Activated CD4-positive, alpha-beta T cell treated with anti-CD3 and anti-CD28 coated beads, Interleukin-2, Interleukin-4, amounts not matched to agents 100 ng/mL and 50 ng/mL, durations not matched to agents 16 hours and 8 hours (primary cell): ENCODE measurements around the gene MED27.

ENCODE experiments used
- DNase-seq: peaks from one replicate; pipeline ENCODE4 v3.0.0-alpha.2; 2020; ENCODE audit warnings: low spot score

The MED27 gene

DNA sequence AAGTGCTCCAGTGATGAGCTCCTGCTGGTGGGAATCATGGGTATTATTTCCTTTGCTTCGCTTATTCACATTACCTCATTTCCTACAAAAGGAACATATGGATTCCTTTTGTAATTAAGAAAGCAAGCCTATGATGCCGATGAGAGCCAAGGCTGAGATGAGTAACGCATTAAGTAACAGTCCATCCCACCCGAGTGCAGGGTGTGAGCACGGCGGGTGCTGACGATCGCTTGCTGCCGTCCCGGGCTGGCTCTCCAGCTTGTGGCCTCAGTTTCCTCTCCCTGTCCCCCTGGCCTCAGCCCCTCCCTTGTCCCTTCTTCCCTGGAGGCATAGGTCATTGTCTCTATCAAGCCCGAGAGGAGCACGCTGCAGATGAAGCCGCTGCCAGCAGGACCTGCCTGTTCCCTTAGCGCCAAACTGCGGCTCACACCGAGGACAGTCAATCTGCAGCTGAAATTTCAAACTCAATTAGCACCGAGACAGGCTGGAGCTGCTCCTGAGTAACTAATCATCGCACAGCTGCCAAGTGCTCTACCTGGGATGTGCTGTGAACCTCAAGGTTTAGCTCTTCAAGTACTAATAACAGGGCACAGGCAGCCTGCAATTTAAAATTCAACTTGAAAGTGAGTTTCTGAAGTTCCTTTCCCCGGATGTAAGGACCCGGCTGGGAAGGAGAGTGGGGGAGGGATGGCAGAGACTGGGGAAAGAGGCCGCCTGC lies 224.6 kb downstream of the MED27 start:
- no peak for DNase-seq

DNA sequence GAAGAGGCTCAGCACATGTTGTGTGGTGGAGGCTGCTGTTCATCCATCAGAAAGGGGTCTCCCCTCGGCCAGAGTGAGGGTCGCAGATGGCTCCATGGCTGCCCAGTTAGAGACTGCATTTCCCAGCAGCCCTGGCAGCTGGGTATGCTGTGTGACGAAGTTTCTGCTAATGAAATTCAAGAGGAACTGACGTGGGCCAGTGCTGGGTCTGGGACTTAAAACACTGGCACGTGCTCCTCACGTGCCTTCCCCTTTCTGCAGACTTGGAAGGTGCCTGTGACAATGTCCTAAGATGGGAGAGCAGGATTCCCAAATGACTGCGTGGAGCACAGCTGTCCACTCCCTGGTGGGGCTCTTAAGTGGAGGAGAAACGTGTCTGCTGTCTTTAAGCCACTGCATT lies 225.3 kb downstream of the MED27 start:
- DNase-seq, result no peak

DNA sequence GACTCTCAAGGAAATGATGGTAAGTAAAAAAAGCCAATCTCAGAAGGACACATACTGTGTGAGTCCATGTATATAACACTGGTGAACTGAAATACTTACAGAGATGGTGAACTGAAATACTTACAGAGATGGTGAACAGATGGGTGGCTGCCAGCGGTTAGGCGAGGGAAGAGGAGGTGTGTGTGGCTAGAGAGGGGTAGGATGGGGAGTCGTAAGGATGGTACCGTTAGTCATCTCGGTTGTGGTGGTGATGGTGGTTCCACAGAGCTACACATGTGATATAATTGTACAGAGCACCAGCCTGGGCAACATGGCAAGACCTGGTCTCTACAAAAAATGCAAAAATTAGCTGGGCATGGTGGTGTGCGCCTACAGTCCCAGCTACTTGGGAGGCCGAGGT lies 226.2 kb downstream of the MED27 start:
- DNase-seq, result peak; percentile 41

DNA sequence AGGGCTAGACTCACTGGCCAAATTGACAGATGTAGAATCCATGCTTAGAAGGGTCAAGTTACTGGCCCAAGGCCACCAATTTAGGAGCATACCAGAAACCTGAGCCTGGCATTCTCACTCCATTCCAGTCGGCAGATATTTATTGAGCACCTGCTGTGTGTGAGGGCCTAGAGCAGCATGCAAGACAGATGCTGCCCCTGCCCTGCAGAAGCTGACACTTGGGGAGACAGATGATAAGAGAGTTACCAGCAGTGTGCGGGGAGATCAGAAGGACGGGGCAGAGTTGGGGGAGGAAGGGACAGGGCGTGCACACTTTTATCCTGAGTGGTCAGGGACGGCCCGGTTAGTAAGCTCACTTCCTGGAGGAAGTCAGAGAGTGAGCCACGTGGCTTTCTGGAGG lies 228.3 kb downstream of the MED27 start:
- DNase-seq, result no peak

DNA sequence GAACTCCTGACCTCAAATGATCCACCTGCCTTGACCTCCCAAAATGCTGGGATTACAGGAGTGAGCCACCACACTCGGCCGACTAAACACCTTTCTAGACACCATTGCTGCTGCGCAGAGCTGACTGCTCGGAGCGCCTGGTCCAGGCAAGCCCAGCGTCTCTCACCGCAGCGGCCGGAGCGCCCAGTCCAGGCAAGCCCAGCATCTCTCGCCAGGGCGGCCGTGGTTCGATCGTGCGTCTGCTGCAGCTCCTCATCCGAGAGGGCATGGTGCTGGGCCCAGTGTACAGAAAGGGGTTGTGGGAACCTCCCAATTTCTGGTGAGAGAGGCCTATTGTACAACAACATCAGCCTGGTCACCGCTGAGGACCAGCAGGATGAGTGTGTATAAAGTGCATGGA lies 230.3 kb downstream of the MED27 start:
- no peak for DNase-seq

DNA sequence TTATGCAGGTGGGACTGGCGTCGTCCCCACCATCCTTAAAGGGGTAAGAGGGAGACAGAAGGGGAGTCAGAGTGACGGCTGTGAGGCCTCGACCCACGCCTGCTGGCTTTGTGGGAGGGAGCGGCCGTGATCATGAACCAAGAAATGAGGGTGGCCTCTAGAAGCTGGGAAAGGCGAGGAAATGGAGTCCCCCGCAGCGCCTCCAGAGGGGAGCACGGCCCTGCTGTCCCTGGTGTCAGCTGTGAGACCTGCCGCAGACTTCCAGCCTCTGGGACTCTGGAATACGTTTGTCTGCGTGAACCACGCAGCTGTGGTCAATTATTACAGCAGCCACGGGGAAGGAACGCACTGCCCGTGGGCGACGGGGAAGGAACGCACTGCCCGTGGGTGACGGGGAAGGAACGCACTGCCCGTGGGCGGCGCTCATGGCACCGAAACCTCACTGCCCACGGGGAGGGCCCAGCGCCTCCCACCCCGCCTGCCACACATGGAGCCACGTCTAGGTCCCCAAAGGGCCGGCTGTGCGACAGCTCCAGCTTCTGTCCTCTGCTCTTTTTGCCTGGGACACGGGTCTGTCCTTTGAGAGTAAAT lies 231.0 kb downstream of the MED27 start:
- DNase-seq, result no peak

DNA sequence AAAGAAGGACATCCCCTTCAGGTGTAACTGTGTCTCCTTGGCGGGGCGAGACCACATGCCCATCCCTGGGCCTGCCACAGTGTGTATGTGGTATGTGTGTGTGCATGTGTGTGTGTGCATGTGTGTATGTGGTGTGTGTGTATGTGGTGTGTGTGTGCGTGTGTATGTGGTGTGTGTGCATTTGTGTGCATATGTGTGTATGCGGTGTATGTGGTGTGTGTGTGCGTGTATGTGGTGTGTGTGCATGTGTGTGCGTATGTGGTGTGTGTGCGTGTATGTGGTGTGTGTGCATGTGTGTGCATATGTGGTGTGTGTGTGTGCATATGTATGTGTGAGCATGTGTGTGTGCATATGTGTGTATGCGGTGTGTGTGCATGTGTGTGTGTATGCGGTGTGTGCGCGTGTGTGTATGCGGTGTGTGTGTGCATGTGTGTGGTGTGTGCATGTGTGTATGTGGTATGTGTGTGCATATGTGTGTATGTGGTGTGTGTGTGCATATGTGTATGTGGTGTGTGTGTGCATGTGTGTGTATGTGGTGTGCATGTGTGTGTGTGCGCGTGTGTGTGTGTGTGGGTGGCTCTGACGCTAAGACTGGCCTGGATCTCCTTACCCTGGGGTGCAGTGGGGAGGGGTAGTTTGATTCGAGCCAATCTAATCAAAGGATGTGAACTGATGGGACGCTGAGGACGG lies 231.9 kb downstream of the MED27 start:
- no peak for DNase-seq

DNA sequence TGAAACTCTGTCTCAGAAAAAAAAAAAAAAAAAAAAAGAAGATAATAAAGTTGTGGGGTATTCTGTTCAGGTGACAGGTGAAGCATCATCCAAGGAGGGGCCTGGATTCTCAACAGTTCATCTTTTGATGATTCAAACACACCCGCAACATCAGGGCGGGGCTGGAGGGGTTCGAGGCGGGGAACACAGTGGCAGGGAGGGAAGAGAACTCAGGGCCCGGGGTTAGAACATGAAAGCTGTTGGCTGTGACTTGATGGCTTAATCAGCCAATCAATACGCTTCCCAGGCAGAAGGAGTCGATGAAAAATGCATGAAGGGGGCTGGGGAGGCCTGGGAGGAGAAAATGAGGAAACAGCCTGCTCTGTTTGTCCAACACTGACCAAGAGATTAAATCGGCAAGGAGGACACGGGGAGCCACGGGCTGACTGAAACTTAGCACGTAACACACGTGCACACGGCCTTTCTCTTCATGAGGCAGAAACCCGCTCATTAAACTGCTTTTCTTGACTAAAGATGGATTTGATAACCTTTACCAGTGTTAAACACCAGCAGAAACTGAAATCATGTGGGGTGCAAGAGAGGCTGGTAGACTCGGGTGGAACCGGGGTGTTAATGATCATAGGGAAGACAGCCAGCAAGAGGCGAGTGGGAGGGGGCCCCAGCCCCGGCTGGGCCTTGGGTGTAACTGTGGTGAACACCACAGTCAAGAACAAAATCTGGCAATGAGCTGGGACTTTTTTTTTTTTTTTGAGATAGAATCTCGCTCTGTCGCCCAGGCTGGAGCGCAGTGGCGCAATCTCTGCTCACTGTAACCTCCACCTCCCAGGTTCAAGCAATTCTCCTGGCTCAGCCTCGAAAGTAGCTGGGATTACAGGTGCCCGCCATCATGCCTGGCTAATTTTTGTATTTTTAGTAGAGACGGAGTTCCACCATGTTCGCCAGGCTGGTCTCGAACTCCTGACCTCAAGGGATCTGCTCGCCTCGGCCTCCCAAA lies 234.1 kb downstream of the MED27 start:
- DNase-seq, result no peak

DNA sequence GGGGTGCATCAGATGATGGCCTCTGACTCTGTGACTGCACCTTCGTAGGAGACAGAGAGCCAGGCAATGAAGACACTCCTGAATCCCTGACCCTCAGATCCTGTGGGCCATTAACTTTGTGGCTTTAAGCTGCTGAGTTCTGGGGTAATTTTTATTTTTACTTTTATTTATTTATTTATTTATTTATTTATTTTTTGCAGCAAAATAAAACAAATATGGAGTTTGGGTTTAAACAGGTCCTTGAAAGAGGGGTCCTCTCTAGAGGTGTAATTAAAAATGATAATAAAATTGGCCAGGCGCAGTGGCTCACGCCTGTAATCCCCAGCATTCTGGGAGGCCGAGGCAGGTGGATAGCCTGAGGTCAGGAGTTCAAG lies 234.9 kb downstream of the MED27 start:
- no peak for DNase-seq

DNA sequence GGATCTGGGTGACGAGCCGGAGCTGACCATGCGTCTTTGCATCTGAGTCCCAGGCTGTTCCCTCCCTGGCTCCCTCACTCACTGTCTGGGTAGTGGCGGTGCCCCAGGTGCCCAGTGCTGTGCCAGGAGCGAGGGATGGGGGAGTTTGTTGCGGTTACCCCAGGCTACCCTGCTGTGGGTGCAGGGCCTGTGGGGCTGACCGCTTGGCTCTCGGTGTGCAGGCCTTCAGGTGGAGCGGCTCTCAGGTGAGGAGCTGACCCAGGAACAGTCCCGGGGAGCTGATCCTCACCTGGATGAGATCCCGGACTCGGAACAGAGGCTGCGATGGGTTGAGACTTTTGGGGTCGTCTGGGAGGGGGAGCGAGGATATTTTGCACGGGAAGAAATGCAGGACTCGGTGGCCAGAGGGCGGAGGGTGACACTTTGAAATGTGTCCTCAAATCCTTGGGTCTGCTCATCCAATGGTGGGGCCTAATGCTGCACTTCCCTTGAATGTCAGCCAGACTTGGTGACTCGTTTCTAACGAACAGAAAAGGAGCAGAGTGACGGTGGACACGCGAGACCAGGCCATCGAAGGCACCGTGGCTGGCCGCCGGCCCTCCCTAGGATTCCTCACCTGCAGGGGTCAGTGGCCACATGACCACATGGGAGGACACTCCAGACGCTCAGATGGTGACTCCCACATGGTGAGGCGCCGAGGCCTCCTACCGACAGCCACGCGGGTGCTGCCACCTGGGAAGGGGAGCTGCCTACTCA lies 235.5 kb downstream of the MED27 start:
- no peak for DNase-seq

DNA sequence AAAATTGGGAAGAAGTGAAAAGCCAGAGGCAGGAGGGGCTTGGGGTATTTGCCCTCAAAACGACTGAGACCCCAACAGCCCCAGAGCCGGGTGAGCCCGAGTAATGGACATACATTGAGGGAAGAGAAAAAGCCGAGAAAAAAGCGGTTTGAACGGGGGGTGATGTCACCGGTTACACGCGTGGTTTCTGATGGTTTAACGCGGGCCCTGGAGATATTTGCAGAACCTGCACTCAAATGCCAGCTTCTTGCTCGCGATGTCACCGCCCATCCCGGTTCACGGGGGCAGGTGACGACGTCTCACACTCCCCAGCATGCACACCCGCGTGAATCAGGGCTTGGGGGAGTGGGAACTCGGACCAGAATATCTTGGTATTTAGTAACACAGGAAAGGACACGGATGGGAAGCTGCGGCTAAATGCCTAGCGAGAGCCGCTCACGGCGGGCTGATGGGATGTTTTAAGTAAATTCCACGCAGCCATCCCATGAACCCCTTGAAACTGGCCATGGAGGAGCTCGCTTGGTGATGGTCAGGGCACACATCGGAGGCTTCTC lies 237.8 kb downstream of the MED27 start:
- no peak for DNase-seq

DNA sequence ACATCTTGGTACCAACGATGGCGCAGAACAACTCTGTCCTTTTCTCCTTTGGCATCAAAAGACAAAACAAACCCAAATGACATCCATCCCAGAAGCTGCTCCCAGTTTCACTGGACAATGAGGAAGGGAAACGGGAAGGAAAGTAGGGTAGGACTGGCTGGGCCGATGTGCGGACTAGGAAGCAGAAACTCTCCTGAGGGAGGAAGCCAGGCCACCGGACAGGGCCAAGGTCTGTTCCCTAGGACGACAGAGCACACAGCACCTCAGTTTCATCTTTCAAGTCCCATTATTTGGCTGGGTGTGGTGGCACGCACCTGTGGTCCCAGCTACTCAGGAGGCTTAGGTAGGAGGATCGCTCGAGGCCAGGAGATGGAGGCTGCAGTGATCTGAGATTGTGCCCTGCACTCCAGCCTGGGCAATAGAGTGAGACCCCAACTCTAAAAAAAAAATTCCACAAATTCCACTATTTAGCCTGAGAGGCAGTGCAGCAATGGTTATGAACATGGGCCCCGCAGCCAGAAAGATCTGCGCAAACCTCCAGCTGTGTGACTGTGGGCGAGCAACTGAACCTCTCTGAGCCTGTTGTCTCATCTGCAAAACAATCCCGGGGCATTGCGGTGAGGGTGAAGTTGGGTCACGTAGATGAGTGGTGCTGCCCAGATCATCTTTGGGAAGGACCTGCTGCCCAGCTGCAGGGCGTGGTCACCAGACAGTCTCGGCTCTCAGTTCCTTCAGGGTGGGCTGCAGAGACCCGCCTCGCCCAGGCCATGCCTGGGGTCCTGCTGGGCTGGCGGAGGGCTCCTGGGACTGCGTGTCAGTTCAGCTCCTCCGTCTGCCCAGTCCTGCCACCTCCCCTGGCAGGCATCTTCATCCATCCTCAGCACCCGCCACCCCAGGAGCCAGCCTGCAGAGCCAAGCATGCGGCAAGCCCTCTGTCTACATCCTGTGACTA lies 238.6 kb downstream of the MED27 start:
- no peak for DNase-seq

DNA sequence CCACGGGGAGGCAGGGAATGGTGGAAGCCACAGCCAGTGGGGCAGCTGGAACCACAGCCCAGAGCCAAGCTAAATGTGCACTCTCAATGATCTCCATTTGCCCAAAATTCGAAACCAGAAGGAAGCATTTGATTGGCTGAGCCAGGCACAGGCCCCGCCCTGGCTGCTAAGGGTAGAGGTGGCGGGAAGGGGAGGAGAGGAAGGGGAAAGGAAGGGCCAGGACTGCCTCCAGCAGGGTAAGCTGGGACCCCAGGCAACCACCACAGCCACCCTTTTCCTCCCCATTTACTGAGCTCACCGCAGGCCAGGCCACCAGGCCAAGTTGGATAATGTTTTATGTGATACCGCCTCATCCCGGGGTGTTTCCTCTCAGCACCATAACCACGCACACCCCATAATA lies 239.4 kb downstream of the MED27 start:
- peak; percentile 14 for DNase-seq

DNA sequence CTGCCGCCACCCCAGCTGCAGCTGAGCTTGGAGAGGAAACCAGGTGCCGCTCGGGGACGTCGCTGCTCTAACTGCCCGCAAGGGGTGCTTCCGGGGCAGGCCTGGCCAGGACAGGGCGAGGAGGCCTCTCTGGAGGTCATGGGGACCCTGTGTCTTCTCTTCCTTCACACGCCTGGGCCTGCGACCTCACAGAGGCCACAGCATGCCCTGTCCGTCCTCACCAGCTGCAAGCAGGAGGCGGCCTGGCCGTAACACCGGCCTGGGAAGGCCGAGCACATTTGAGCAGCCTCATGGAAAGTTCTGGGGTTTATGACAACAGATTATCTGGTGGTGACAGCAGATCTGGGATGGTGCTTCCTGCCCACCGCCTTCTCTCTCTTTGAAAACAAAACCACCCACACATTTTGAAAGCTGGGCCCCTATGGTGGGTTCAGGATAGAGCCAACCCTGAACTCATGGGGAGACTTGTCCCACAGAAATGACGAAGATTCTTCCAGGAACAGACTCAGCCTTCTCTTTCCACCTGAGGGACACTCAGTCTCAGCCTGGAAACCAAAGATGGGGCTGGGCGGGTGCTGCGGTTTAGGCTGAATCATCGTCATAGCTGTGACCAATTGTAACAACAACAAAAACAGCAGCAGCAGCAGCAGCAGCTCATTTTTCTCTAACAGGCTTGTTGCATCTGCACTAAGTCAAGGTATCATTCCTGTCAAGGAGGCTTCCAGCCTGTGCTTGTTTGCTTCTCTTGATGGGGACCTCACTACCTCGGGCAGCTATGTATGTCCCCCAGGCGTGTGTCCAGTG lies 240.2 kb downstream of the MED27 start:
- peak; percentile 69 for DNase-seq

DNA sequence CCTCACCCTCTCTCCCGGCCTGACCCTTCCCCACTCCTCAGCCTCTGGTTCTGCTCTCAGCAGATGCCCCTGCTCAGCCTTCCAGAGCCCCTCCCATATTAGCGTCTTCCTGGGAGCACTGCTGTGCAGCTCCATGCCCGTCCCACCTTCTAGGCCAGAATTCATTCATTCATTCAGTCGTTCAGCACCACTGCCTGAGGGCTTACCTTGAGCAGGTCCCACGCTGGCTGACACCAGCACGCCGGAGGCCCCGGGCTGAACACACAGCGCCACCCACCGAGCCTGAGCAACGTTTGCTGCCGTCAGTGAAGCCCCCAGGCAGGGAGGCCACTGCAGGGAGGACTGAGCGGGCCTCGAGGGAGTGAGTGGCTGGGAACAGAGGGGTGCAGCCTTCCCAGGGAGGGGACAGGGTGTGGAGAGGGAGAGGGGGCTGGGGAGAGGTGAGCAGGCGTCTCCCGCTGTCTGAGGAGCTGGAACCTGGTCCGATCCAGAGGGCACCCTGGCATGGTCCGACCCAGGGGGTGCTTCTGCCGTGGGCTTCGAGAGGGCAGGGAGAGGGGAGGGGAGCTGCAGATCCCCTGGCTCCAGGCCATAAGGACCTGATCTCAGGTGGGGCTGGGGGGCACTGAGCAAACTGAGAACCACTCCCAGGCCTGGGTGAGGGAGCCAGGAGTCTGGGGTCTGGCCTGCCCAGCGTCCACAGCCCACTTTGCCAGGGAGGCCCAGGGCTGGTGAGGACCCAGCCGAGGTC lies 241.0 kb downstream of the MED27 start:
- no peak for DNase-seq

DNA sequence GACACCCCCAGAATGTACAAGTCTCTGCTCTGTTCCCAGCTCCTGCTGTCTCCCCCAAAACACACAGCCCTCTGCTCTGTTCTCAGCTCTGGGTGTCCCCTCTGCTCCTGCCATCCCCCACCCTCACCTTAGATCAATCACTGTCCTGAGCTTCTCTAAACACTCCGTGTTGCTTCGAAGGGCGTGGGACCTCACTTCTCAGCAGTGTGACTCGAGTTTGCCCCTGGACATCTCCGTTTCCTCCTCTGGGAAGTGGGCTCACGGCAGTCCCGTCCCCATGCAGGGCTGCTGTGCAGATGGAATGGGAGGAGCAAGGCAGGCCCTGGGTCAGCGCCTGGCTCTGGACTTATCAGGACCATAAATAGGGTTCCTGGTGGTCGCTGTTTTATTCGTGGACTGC lies 241.8 kb downstream of the MED27 start:
- no peak for DNase-seq

DNA sequence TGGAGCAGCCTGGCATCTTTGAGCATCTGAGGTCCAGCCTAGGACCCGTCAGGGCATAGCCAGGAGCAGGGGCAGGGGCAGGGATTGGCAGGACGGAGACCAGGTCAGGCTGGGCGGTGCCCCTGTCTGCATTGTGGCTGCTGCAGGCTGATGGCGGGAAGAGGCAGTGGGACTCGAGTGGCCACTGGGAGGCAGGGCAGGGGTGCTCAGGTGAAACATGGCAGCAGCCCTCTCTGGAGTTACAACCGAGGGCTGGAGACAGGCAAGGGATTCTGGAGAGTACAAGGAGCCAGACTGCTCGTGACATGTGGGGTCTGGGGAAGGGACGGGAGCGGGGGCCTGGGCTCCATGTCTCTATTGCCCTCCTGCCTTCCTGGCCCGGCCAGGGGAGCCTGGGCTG lies 242.4 kb downstream of the MED27 start:
- no peak for DNase-seq

DNA sequence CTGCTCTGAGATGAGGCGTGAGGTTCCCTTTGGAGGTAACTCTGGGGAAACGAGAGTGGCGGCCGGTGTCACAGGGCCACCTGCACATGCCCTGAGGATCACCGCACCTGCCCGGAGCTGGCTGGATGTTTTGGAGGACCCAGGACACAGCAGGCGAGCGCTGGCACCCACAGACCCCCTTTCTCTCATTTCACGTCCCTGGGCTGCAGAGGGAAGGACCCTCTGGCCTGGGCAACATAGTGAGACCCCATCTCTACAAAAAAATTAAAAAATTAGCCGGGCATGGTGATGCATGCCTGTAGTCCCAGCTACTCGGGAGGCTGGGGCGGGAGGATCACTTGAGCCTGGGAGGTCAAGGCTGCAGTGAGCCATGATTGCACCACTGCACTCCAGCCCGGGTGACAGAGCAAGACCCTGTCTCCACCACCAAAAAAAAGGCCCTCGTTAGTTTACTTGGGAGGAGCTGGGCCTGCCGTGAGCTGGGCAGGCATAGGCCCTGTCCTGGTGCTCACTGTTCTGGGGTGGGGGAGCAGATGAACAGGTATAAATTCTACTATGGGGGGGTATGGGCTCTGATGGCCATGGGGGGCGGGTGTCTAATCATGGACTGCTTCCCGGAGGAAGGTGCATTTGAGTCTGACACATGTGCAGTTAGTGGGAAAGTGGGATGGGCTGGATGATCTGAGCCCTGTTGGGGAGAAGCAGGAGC lies 242.9 kb downstream of the MED27 start:
- no peak for DNase-seq
